IgD-negative memory B cell (primary cell): Measurements from ENCODE around the gene HOXC10. TPM values are rescaled to one million over a fixed set of nuclear protein-coding genes. Genes with fewer than 3 reads are reported as not detected.
A peak's percentile ranks its signal among the peaks of the same experiment; 100 is the strongest.

Experiments used
- H3K27ac Mint-ChIP-seq, 3 donors: one replicate each; pipeline ENCODE4 v1.8.0; 2020 to 2022; ENCODE audit warnings: mild to moderate bottlenecking in 3 of 3, mixed read lengths in 3 of 3, moderate library complexity in 1 of 3
- H3K27me3 Mint-ChIP-seq: one replicate; pipeline ENCODE4 v1.8.0; 2021; ENCODE audit warnings: mixed read lengths
- H3K36me3 Mint-ChIP-seq: one replicate; pipeline ENCODE4 v1.8.0; 2020; ENCODE audit warnings: mild to moderate bottlenecking, mixed read lengths
- H3K4me1 Mint-ChIP-seq, 3 donors: one replicate each; pipeline ENCODE4 v1.8.0; 2020 to 2022; ENCODE audit warnings: mixed read lengths in 3 of 3, mild to moderate bottlenecking in 1 of 3
- H3K4me3 Mint-ChIP-seq, 4 donors: one replicate each; pipeline ENCODE4 v1.8.0; 2020 to 2022; ENCODE audit warnings: mild to moderate bottlenecking in 4 of 4, mixed read lengths in 4 of 4, moderate library complexity in 3 of 4
- H3K9me3 Mint-ChIP-seq, 3 donors: one replicate each; pipeline ENCODE4 v1.8.0; 2020 to 2021; ENCODE audit warnings: mixed read lengths in 3 of 3, mild to moderate bottlenecking in 1 of 3
- polyA plus RNA-seq: library from polyadenylated mRNA; unstranded; fragments of 300-500 nt; fragmentation: Illumina TruSeq; gene quantifications from one replicate; pipeline ENCODE4 v1.2.3, GENCODE V29; 2021

HOXC10 gene
- polyA plus RNA-seq, 1 donor from 2014 or later = not detected

- Mint-ChIP-seq H3K27ac (peak overlapping the region in 2 of 3 donors; percentile 71 to 93), H3K27me3 (peaks cover 62% of the 10 kb centered on the region), H3K36me3 (no peaks in the 10 kb centered on the region), H3K4me1 (peaks cover 15 to 21% (median 18%) of the 10 kb centered on the region in 3 donors), H3K9me3 (peaks cover 0 to 7% (median 0%) of the 10 kb centered on the region in 3 donors), H3K4me3 (peak overlapping the region in 2 of 4 donors; percentile 55 to 80)
Measured at GRCh38 chr12:54029529-54030441, 44.8 kb downstream of the HOXC10 start.

GRCh38 chr12:54030442-54030801, 45.5 kb downstream of the HOXC10 start:
- Mint-ChIP-seq H3K27me3 (peaks cover 66% of the 10 kb centered on the region), H3K36me3 (no peaks in the 10 kb centered on the region), H3K27ac (peak overlapping the region in 2 of 3 donors; percentile 55 to 93), H3K9me3 (peaks cover 0 to 7% (median 0%) of the 10 kb centered on the region in 3 donors), H3K4me3 (no peak overlapping the region), H3K4me1 (peaks cover 15 to 22% (median 21%) of the 10 kb centered on the region in 3 donors)

DNA sequence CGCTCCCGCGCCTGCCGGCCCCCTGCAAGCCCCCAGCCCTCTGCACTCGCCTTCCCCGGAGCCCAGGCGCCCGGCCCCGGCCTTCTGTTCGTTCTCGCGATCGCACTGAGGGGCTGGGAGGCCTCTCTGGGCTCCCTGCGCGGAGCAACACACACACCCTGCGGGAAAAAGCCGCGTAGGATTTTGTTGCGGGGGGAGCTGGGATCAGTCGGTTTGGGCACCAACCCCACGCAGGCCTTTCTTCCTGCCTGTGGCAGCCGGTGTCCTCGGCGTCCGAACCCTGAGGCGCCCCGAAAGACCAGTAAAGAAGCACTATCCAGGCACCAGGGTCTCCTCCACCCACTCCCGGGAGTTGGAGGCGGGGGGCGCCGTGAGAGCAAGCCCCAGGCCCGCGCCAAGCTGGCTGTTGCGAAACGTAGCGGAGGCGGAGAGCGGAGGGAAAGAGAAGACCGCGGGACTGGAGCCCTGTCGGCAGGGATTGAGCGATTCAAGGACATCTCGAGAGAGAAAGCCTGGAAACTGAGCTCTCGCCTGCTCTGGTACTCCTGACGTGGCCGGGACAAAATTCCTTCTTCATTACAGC, 46.0 kb downstream of the HOXC10 start:
- H3K4me1 Mint-ChIP-seq = peaks cover 15 to 22% (median 21%) of the 10 kb centered on the region in 3 donors
- H3K36me3 Mint-ChIP-seq = no peaks in the 10 kb centered on the region
- no peak overlapping the region for H3K4me3 Mint-ChIP-seq
- H3K27me3 Mint-ChIP-seq = peaks cover 66% of the 10 kb centered on the region
- peak overlapping the region in 2 of 3 donors; percentile 72 to 93 for H3K27ac Mint-ChIP-seq
- H3K9me3 Mint-ChIP-seq = peaks cover 0 to 7% (median 0%) of the 10 kb centered on the region in 3 donors

DNA sequence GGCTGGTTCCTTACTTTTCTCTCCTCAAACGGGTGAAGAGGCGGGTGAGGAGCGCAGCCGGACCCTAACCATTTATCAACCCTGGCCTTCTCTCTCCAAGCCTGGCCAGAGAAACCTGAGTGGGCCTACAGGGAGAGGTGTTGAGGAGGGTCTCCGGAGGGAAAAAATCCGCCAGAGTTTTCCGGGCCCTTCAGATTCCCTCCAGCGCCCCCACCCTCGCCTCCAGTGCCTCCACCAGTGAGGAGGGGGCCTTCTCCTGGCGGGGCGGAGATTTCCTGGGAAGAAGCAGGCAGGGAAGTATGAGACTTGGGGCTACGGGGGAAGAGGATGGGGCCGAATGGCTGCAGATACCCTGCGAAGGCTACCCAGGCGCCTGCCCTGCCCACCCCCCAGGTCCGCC, 46.5 kb downstream of the HOXC10 start:
- peaks cover 15 to 22% (median 21%) of the 10 kb centered on the region in 3 donors for H3K4me1 Mint-ChIP-seq
- peak overlapping the region in 1 of 4 donors; percentile 62 for H3K4me3 Mint-ChIP-seq
- peaks cover 67% of the 10 kb centered on the region for H3K27me3 Mint-ChIP-seq
- no peaks in the 10 kb centered on the region for H3K36me3 Mint-ChIP-seq
- H3K27ac Mint-ChIP-seq = peak overlapping the region in 2 of 3 donors; percentile 20 to 93
- peaks cover 0 to 7% (median 0%) of the 10 kb centered on the region in 3 donors for H3K9me3 Mint-ChIP-seq

GRCh38 chr12:54032086-54032619, 47.2 kb downstream of the HOXC10 start:
- Mint-ChIP-seq H3K9me3 (peaks cover 0 to 7% (median 0%) of the 10 kb centered on the region in 3 donors), H3K27ac (peak overlapping the region; percentile 23 to 95 (median 93)), H3K36me3 (no peaks in the 10 kb centered on the region), H3K27me3 (peaks cover 61% of the 10 kb centered on the region), H3K4me3 (peak overlapping the region in 3 of 4 donors; percentile 62 to 90 (median 87)), H3K4me1 (peaks cover 11 to 22% (median 16%) of the 10 kb centered on the region in 3 donors)

- H3K36me3 Mint-ChIP-seq = no peaks in the 10 kb centered on the region
- H3K4me3 Mint-ChIP-seq = peak within 1 kb of the TSS; percentile 62 to 90 (median 81)
- H3K27ac Mint-ChIP-seq = peak within 1 kb of the TSS; percentile 23 to 95 (median 93)
- peaks cover 11 to 22% (median 16%) of the 10 kb centered on the region in 3 donors for H3K4me1 Mint-ChIP-seq
- H3K9me3 Mint-ChIP-seq = peaks cover 0 to 7% (median 0%) of the 10 kb centered on the region in 3 donors
- peaks cover 62% of the 10 kb centered on the region for H3K27me3 Mint-ChIP-seq
Measured at GRCh38 chr12:54032627-54033100, 47.7 kb downstream of the HOXC10 start, which contains the start of gene HOXC5. Gene HOXC5 (plus strand): TSS chr12:54033050. CDS start chr12:54033123, 73 bp downstream.

DNA sequence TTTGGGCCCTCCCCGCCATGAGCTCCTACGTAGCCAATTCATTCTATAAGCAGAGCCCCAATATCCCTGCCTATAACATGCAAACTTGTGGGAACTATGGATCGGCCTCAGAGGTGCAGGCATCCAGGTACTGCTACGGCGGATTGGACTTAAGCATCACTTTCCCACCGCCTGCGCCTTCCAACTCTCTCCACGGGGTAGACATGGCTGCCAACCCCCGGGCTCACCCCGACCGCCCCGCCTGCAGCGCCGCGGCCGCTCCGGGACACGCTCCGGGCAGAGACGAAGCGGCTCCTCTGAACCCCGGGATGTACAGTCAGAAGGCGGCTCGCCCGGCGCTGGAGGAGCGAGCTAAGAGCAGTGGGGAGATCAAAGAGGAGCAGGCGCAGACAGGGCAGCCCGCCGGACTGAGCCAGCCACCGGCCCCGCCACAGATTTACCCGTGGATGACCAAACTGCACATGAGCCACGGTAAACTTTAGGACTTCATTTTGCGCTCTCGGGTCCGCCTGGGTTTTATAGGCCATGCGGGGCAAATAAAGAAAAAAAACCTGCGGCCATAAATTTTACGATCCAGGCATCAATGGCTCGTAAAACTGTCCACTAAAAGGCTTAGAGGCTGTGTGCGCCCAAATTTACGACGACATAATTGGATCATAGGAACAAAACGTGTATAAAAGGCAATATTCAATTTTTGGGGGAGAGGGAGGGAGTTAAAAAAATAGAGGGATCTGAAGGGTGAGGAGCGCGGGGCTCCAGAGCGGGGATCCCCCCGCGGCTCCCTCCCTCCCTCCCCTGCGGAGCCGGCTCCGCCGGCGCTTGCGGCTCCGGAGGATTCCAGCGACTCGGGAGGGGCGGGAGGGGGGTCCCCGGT, 48.4 kb downstream of the HOXC10 start:
- peaks cover 59% of the 10 kb centered on the region for H3K27me3 Mint-ChIP-seq
- peaks cover 0 to 7% (median 0%) of the 10 kb centered on the region in 3 donors for H3K9me3 Mint-ChIP-seq
- H3K4me3 Mint-ChIP-seq = peak overlapping the region; percentile 62 to 90 (median 81)
- peak overlapping the region; percentile 23 to 95 (median 93) for H3K27ac Mint-ChIP-seq
- H3K36me3 Mint-ChIP-seq = no peaks in the 10 kb centered on the region
- peaks cover 11 to 20% (median 14%) of the 10 kb centered on the region in 3 donors for H3K4me1 Mint-ChIP-seq

DNA sequence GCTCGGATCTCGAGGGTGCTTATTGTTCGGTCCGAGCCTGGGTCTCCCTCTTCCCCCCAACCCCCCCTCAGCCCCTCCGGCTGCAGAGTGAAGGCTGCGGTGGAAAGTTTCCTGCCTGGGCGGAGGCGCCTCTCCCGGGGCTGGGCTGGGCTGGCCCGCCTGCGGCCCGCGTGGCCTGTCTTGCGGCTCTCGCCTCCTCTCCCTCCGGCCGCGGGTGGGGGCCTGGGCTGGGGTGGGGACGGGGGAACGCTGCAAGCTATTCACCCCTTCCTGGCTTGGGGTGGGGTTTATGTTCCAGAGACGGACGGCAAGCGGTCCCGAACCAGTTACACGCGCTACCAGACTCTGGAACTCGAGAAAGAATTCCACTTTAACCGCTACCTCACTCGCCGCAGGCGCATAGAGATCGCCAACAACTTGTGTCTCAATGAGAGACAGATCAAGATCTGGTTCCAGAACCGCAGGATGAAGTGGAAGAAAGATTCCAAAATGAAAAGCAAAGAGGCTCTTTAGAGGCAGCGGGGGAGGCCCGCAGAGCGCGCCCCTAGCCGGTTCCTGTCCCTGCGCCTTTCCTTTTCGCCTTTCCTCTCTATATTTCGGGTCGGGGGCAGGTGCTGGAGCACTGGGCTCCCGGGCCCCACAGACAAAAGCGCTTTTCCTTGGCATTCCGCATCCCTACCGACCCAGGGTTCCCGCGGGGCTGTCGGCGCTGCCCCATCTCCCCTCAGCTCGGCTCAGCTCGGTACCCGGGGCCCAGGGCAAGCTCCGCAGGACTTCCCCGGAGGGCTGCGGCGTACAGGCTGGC, 49.2 kb downstream of the HOXC10 start:
- H3K4me1 Mint-ChIP-seq = peaks cover 8 to 15% (median 11%) of the 10 kb centered on the region in 3 donors
- H3K27ac Mint-ChIP-seq = peak overlapping the region; percentile 86 to 93 (median 86)
- peak overlapping the region; percentile 61 to 89 (median 81) for H3K4me3 Mint-ChIP-seq
- no peaks in the 10 kb centered on the region for H3K36me3 Mint-ChIP-seq
- H3K27me3 Mint-ChIP-seq = peaks cover 63% of the 10 kb centered on the region
- H3K9me3 Mint-ChIP-seq = peaks cover 0 to 4% (median 0%) of the 10 kb centered on the region in 3 donors

DNA sequence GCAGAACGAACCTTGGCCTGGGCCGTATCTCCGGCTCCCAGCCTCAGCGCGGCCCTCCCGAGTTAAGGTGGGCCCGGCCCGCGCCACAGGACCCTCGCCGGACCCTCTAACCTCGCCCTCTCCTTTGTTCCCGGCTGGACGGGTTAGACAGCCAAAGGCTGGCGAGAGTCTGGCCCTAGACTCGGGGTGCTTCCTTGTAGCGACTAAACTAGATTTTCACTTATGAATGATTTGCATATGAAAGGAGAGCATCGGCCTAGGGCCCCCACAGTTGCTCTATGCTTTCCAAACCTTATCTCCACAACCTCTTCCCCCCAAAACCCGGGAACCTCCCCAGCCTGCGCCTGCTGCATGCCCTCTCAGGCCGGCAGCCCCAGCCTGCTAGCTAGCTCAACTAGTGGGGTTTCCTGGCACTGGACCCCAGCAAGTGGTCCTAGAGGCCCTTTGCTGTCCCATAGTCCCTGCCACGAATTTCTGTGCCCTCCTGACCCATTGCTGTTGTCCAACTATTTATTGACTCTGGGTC, 49.9 kb downstream of the HOXC10 start:
- Mint-ChIP-seq H3K4me3 (peak overlapping the region; percentile 66 to 84 (median 75)), H3K27ac (peak overlapping the region in 2 of 3 donors; percentile 40 to 86), H3K4me1 (peaks cover 5 to 15% (median 8%) of the 10 kb centered on the region in 3 donors), H3K36me3 (no peaks in the 10 kb centered on the region), H3K9me3 (peaks cover 0 to 2% (median 0%) of the 10 kb centered on the region in 3 donors), H3K27me3 (peaks cover 63% of the 10 kb centered on the region)

- Mint-ChIP-seq H3K27ac (peak overlapping the region in 2 of 3 donors; percentile 71 to 86), H3K27me3 (peaks cover 65% of the 10 kb centered on the region)
Measured at GRCh38 chr12:54035568-54036264, 50.8 kb downstream of the HOXC10 start.

DNA sequence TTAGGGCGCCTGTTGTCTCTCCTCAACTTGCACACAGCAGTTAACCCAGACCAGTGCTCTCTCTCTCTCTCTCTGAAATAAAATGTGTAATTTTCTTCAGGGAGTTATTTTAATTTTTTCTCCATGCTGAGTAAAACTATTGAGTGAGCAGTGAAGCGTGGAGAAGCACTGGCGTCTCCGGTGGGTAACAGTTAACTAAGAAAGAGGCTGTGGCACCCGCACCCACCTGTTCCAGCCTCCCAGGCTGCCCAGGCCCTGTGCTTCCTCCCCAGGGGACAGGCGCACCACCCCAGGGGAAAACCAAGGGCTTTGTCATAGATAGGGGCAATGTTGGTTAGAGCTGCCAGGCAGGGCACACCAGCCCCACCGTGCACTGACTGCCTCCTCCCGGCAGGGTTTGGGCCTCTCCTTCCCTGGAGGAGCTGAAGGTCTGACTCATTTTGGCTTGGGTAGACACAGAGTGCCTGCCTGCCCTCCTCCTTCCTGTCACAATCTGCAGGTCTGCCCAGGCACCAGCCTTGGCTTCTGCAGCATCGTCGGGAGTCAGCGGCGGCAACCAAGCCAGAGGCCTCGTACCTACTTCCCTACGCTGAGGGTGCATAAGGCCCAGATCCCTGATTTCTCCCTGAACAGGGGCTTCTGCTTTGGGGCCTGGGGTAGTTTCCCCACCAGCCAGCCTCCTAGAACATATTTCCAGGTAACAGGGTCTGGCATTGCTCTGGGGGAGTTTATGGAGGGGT, 51.8 kb downstream of the HOXC10 start:
- Mint-ChIP-seq H3K27me3 (peaks cover 60% of the 10 kb centered on the region), H3K9me3 (peaks cover 0 to 2% (median 0%) of the 10 kb centered on the region in 3 donors), H3K27ac (peak overlapping the region in 1 of 3 donors; percentile 58), H3K4me1 (peaks cover 3 to 15% (median 5%) of the 10 kb centered on the region in 3 donors), H3K36me3 (no peaks in the 10 kb centered on the region), H3K4me3 (no peak overlapping the region)

More at GRCh38 chr12:54035568-54036264, 50.8 kb downstream of the HOXC10 start:
- H3K36me3 Mint-ChIP-seq = no peaks in the 10 kb centered on the region
- H3K4me3 Mint-ChIP-seq = peak overlapping the region in 2 of 4 donors; percentile 74 to 76
- H3K9me3 Mint-ChIP-seq = peaks cover 0 to 2% (median 0%) of the 10 kb centered on the region in 3 donors
- peaks cover 3 to 15% (median 5%) of the 10 kb centered on the region in 3 donors for H3K4me1 Mint-ChIP-seq
